ENCODE data around the gene B3GALT6. TPM values are rescaled to one million over a fixed set of nuclear protein-coding genes. Genes with fewer than 3 reads are reported as not detected.

The B3GALT6 gene
- polyA plus RNA-seq, 3 donors, result 1.9 to 8.8 (median 7.2) TPM

GRCh38 chr1:1200876-1201810, 30.9 kb upstream of the B3GALT6 start:
- no peak overlapping the region for H3K4me3 ChIP-seq (replicated peaks in 1 of 3; ENCODE audit: low read depth in 2 of 3, low read length in 3 of 3)
- no peaks in the 10 kb centered on the region for H3K9me3 ChIP-seq (replicated peaks in 1 of 2; ENCODE audit: control insufficient read depth in 1 of 2, insufficient read depth in 1 of 2, low read length in 2 of 2)
- H4K20me1 ChIP-seq (ENCODE audit: insufficient read depth, low read length), result no peaks in the 10 kb centered on the region
- Mint-ChIP-seq H3K4me1 (no peaks in the 10 kb centered on the region), H3K27ac (peak overlapping the region in 3 of 7 donors; percentile 45 to 54 (median 48)), H3K4me3 (peak overlapping the region in 1 of 2 donors; percentile 30), H3K27me3 (ENCODE audit: low read depth in 3 of 3) (peaks cover 19 to 51% (median 21%) of the 10 kb centered on the region in 3 donors), H3K9me3 (peaks cover 0 to 3% (median 0%) of the 10 kb centered on the region in 7 donors), H3K36me3 (no peaks in the 10 kb centered on the region)
- H3K36me3 ChIP-seq (replicated peaks in 1 of 2; ENCODE audit: control insufficient read depth in 1 of 2, insufficient read depth in 2 of 2, low read length in 2 of 2), result no peaks in the 10 kb centered on the region
- H3K79me2 ChIP-seq (ENCODE audit: insufficient read depth, low read length), result no peaks in the 10 kb centered on the region
- H3K27me3 ChIP-seq (ENCODE audit: control insufficient read depth in 2 of 2, insufficient read depth in 2 of 2, low read length in 2 of 2), result peaks cover 2 to 24% of the 10 kb centered on the region in 2 donors
- no peaks in the 10 kb centered on the region for H3K4me1 ChIP-seq (ENCODE audit: control insufficient read depth in 1 of 2, insufficient read depth in 2 of 2, low read length in 2 of 2)
- H3K4me2 ChIP-seq (replicated peaks; ENCODE audit: extremely low read depth, low read length, poor library complexity, severe bottlenecking), result peak overlapping the region; percentile 29
- intact Hi-C loops (cut with micrococcal nuclease), result no loop called here
- under 1% methylated on average over 77 of the region's 109 CpGs for WGBS (ENCODE audit: insufficient coverage)
- H2AFZ ChIP-seq (ENCODE audit: insufficient read depth, low read depth, low read length, poor library complexity, severe bottlenecking), result no peak overlapping the region
- peak in 2 of 3 donors; percentile 26 to 81 for DNase-seq
- no peak overlapping the region for H3K27ac ChIP-seq (ENCODE audit: low read depth in 1 of 2, low read length in 2 of 2)
- H3K9ac ChIP-seq (ENCODE audit: insufficient read depth, low read length, poor library complexity, severe bottlenecking), result no peak overlapping the region
- TF ChIP-seq CTCF (IDR thresholded peaks at IDR 0.05), result no peak

- Histone ChIP-seq H3K36me3 (replicated peaks in 1 of 2; ENCODE audit: control insufficient read depth in 1 of 2, insufficient read depth in 2 of 2, low read length in 2 of 2) (no peaks in the 10 kb centered on the region), H3K27me3 (ENCODE audit: control insufficient read depth in 2 of 2, insufficient read depth in 2 of 2, low read length in 2 of 2) (peaks cover 7 to 41% of the 10 kb centered on the region in 2 donors), H3K4me1 (ENCODE audit: control insufficient read depth in 1 of 2, insufficient read depth in 2 of 2, low read length in 2 of 2) (no peaks in the 10 kb centered on the region), H3K4me2 (replicated peaks; ENCODE audit: extremely low read depth, low read length, poor library complexity, severe bottlenecking) (no peak overlapping the region), H3K9me3 (replicated peaks in 1 of 2; ENCODE audit: control insufficient read depth in 1 of 2, insufficient read depth in 1 of 2, low read length in 2 of 2) (no peaks in the 10 kb centered on the region), H3K79me2 (ENCODE audit: insufficient read depth, low read length) (no peaks in the 10 kb centered on the region), H3K4me3 (replicated peaks in 1 of 3; ENCODE audit: low read depth in 2 of 3, low read length in 3 of 3) (no peak overlapping the region), H4K20me1 (ENCODE audit: insufficient read depth, low read length) (no peaks in the 10 kb centered on the region), H3K27ac (ENCODE audit: low read depth in 1 of 2, low read length in 2 of 2) (no peak overlapping the region), H3K9ac (ENCODE audit: insufficient read depth, low read length, poor library complexity, severe bottlenecking) (no peak overlapping the region), H2AFZ (ENCODE audit: insufficient read depth, low read depth, low read length, poor library complexity, severe bottlenecking) (no peak overlapping the region)
- no peaks in the 10 kb centered on the region for H3K4me1 Mint-ChIP-seq
- H3K27ac Mint-ChIP-seq, result peak overlapping the region in 1 of 7 donors; percentile 25
- intact Hi-C loops (cut with micrococcal nuclease), result no loop called here
- TF ChIP-seq CTCF (IDR thresholded peaks at IDR 0.05), result no peak
- WGBS (ENCODE audit: insufficient coverage), result 98% methylated on average over 16 of the region's 27 CpGs
- H3K9me3 Mint-ChIP-seq, result peaks cover 0 to 4% (median 0%) of the 10 kb centered on the region in 7 donors
- no peak for DNase-seq
- no peak overlapping the region for H3K4me3 Mint-ChIP-seq
- H3K36me3 Mint-ChIP-seq, result no peaks in the 10 kb centered on the region
- H3K27me3 Mint-ChIP-seq (ENCODE audit: low read depth in 3 of 3), result peaks cover 35 to 70% (median 39%) of the 10 kb centered on the region in 3 donors
Measured at GRCh38 chr1:1202831-1203560, 29.0 kb upstream of the B3GALT6 start.

Measured in CD14-positive monocyte (primary cell).